ENCODE results near the gene ISLR. TPM values are rescaled to one million over a fixed set of nuclear protein-coding genes. Genes with fewer than 3 reads are reported as not detected.

ISLR gene
- total and polyA plus RNA-seq, 8 donors, result 3.5 to 44.6 (median 12.0) TPM

DNA sequence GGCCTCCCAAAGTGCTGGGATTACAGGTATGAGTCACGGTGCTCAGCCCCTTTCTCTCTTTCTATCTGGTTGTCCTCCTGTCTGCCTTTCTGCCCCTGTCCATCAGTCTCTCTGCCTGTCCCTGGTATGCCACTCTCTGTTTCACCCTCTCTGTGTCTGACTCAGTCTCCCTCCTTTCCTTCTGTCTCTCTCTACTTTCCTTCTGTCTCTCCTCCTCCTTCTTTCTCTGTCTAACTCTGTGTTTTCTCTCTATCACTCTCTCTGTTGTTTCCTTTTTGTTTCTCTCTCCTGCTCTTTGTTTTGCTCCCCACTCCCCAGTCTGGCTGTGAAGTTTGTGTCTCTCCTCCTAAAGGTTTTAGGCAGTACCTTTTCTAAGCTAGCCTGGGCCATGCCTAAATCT lies 38.1 kb downstream of the ISLR start:
- Histone ChIP-seq H3K27ac (no peak overlapping the region), H3K4me3 (no peak overlapping the region), H3K4me1 (peaks cover 0 to 17% (median 8%) of the 10 kb centered on the region in 4 donors), H3K9me3 (no peaks in the 10 kb centered on the region), H3K27me3 (peaks cover 0 to 18% (median 0%) of the 10 kb centered on the region in 3 donors), H3K36me3 (no peaks in the 10 kb centered on the region)
- TF ChIP-seq EP300 (IDR thresholded peaks at IDR 0.05) (no peak), POLR2AphosphoS5 (IDR thresholded peaks at IDR 0.05) (no peak), POLR2A (IDR thresholded peaks at IDR 0.05) (no peak), CTCF (IDR thresholded peaks at IDR 0.05) (no peak)
- no peak for DNase-seq
- intact Hi-C loops (cut with DNase I; ENCODE audit: low total_unique reads), result no loop called here
- WGBS, 5 donors, result 92 to 100% (median 100%) methylated on average over 1 of the region's 1 CpG

DNA sequence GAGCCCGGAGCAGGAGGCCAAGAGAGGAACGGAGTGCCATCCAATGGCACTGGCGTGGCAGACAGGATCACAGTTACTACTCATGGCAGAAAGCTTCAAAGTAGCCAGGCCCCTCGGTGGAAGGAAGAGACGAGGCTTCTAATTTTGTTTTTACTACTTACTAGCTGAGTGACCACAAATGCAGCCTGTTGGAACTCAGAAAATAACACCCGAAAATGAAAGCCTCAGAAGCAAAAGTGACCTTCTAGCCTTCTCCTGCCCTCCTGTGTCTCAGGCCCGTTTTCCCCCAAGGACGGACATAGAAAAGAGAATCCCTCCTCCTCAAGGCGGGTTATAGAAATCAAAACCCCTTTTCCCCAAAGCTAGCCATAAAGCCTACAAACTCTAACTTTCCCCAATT lies 39.0 kb downstream of the ISLR start:
- peaks cover 0 to 18% (median 0%) of the 10 kb centered on the region in 3 donors for H3K27me3 ChIP-seq
- H3K27ac ChIP-seq, result no peak overlapping the region
- intact Hi-C loops (cut with DNase I; ENCODE audit: low total_unique reads), result no loop called here
- TF ChIP-seq POLR2A (IDR thresholded peaks at IDR 0.05), result no peak
- TF ChIP-seq CTCF (IDR thresholded peaks at IDR 0.05), result no peak
- TF ChIP-seq EP300 (IDR thresholded peaks at IDR 0.05), result no peak
- TF ChIP-seq POLR2AphosphoS5 (IDR thresholded peaks at IDR 0.05), result no peak
- no peak for DNase-seq
- H3K36me3 ChIP-seq, result no peaks in the 10 kb centered on the region
- H3K9me3 ChIP-seq, result no peaks in the 10 kb centered on the region
- H3K4me1 ChIP-seq, result peaks cover 0 to 17% (median 10%) of the 10 kb centered on the region in 4 donors
- 88 to 91% (median 89%) methylated on average over 9 of the region's 9 CpGs for WGBS, 5 donors
- H3K4me3 ChIP-seq, result no peak overlapping the region

DNA sequence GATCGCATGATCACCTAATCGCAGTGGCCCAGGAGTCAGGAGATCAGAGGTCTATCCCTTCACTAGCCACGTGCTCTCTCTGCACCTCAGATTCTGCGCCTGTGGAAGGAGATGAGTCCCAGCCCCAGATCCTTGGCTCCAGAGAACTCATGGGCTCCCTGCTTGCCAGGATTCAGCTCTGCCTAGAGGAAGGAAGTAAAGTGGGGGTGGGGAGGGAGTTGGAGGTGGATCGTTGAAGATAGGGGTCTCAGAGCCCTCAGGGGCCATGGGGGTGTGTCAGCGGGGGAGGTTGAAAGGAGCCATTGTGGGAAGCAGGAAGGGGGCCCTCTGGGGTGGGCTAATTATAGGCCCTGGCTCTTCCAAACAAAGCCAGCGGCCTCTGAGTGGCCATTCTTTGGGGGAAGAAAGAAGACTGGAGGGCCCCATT lies 40.4 kb downstream of the ISLR start:
- H3K36me3 ChIP-seq, result no peaks in the 10 kb centered on the region
- no peak for TF ChIP-seq POLR2A (IDR thresholded peaks at IDR 0.05)
- no peak for TF ChIP-seq EP300 (IDR thresholded peaks at IDR 0.05)
- no peak for TF ChIP-seq CTCF (IDR thresholded peaks at IDR 0.05)
- no peak for TF ChIP-seq POLR2AphosphoS5 (IDR thresholded peaks at IDR 0.05)
- 63 to 81% (median 77%) methylated on average over 7 of the region's 7 CpGs for WGBS, 5 donors
- H3K27me3 ChIP-seq, result peaks cover 0 to 17% (median 0%) of the 10 kb centered on the region in 3 donors
- DNase-seq, result peak in 1 of 2 donors; percentile 73
- H3K9me3 ChIP-seq, result no peaks in the 10 kb centered on the region
- H3K27ac ChIP-seq, result no peak overlapping the region
- intact Hi-C loops (cut with DNase I; ENCODE audit: low total_unique reads), result no loop called here
- H3K4me3 ChIP-seq, result no peak overlapping the region
- H3K4me1 ChIP-seq, result peaks cover 0 to 17% (median 9%) of the 10 kb centered on the region in 4 donors

GRCh38 chr15:74214324-74215021 lies 41.0 kb downstream of the ISLR start:
- no peak for DNase-seq

More at GRCh38 chr15:74214324-74215021, 41.0 kb downstream of the ISLR start:
- 77 to 81% (median 79%) methylated on average over 6 of the region's 6 CpGs for WGBS, 5 donors
- peak overlapping the region in 1 of 5 donors; percentile 41 for H3K27ac ChIP-seq
- intact Hi-C loops (cut with DNase I; ENCODE audit: low total_unique reads), result no loop called here
- TF ChIP-seq POLR2AphosphoS5 (IDR thresholded peaks at IDR 0.05), result no peak
- no peak for TF ChIP-seq CTCF (IDR thresholded peaks at IDR 0.05)
- TF ChIP-seq EP300 (IDR thresholded peaks at IDR 0.05), result no peak
- no peak for TF ChIP-seq POLR2A (IDR thresholded peaks at IDR 0.05)
- no peaks in the 10 kb centered on the region for H3K9me3 ChIP-seq
- peaks cover 0 to 16% (median 0%) of the 10 kb centered on the region in 3 donors for H3K27me3 ChIP-seq
- peaks cover 0 to 17% (median 9%) of the 10 kb centered on the region in 4 donors for H3K4me1 ChIP-seq
- H3K4me3 ChIP-seq, result no peak overlapping the region
- H3K36me3 ChIP-seq, result no peaks in the 10 kb centered on the region
